GM21717 (cell line): ENCODE data around the gene TINCR.

Experiments
- ATAC-seq: cut with Tn5 transposase; IDR thresholded peaks from one replicate; pipeline ENCODE4 v1.9.1; 2021; ENCODE audit warnings: mild to moderate bottlenecking, moderate library complexity; ENCODE audit not compliant: unreplicated experiment

Gene TINCR

GRCh38 chr19:5520501-5520900 is 47.3 kb downstream of the TINCR start:
- ATAC-seq = no peak

DNA sequence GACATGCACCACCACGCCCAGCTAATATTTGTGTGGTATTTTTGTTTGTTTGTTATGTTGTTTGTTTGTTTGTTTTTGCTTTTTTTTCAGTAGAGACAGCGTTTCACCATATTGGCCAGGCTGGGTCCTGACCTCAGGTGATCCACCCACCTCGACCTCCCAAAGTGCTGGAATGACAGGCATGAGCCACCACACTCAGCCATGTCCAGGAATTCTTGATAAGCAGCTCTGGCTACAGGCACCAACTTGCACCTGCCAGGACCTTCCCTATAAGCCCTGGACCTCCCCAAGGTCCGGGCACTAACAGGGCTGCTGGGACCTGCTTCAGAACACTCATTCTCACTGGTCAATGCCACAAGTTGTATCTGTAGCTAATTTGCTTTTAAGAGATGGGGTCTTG is 48.7 kb downstream of the TINCR start:
- ATAC-seq = no peak

DNA sequence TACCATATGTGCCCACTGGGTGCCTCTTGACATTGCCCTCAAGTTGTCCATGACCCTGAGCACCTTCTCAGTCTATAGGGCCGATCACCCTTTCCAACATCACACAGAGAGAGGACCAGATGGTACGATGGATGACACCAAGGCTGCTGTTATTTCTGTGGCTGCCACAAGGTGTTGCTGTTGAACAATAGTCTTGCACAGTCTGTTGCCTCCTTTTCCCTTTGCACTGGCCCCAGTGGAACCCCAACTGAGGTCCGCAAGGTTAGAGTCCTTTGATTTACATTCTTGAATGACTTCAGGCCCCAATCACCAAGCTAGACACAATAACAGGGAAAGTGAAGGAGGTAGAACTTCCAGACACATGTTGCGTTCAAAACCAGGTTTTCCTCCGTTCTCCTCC is 52.0 kb downstream of the TINCR start:
- ATAC-seq = no peak

GRCh38 chr19:5514001-5514400 is 53.8 kb downstream of the TINCR start:
- no peak for ATAC-seq

GRCh38 chr19:5512715-5513114 is 55.0 kb downstream of the TINCR start:
- ATAC-seq = no peak
